ENCODE results near the gene SLC22A5.

GRCh38 chr5:132365213-132365612 lies 4.3 kb upstream of the SLC22A5 start:
- TF ChIP-seq CTCF (IDR thresholded peaks at IDR 0.05; ENCODE audit: borderline replicate concordance, extremely low read depth, low read length, poor library complexity, severe bottlenecking) (no peak), EZH2 (IDR thresholded peaks at IDR 0.05; ENCODE audit: borderline replicate concordance, low read depth, low read length, severe bottlenecking) (no peak)
